ENCODE measurements around the gene CWC27.

DNA sequence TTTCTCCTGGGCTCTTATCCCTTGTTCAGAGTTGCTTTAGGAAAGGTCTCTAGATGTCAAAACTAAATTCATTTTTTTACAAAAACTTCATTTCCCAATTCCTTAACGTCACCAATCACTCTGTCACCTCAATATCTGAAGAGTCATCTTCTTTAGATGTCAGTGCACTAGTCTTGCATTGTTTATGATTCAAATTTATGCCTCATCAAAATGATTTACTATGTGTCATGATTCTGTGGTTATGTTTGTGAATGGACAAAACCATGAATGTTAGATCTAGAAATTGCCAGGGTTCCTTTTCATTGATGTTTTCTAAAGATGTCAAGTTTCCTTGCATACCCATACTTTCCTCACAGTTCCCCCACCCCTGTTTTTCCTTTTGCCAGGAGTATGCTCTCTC lies 21.5 kb downstream of the CWC27 start:
- TF ChIP-seq CTCF (IDR thresholded peaks at IDR 0.05), result no peak
- TF ChIP-seq POLR2AphosphoS5 (IDR thresholded peaks at IDR 0.05), result no peak

Measured in stomach (tissue), 4 donors.